HG03439 (cell line): Measurements from ENCODE around the gene NIFK.
"Not testable (repeated sequence)": the region's sequence is repeated elsewhere in the genome, so short reads cannot be mapped to it uniquely, and the experiment has no call there.

Experiments used
- ATAC-seq: cut with Tn5 transposase; IDR thresholded peaks from one replicate; pipeline ENCODE4 v1.9.1; 2021; ENCODE audit warnings: mild to moderate bottlenecking, moderate library complexity; ENCODE audit not compliant: unreplicated experiment

Gene NIFK

GRCh38 chr2:121696410-121696930 is 40.2 kb downstream of the NIFK start:
- ATAC-seq, result no peak

GRCh38 chr2:121695171-121695451 is 41.6 kb downstream of the NIFK start:
- no peak for ATAC-seq

GRCh38 chr2:121694398-121695170 is 42.1 kb downstream of the NIFK start:
- no peak for ATAC-seq

GRCh38 chr2:121690572-121690971 is 46.1 kb downstream of the NIFK start:
- not testable (repeated sequence) for ATAC-seq

GRCh38 chr2:121690095-121690494 is 46.6 kb downstream of the NIFK start:
- no peak for ATAC-seq

GRCh38 chr2:121689356-121689755 is 47.3 kb downstream of the NIFK start:
- ATAC-seq, result no peak

- no peak for ATAC-seq
Measured at GRCh38 chr2:121688820-121689219, 47.9 kb downstream of the NIFK start.

- no peak for ATAC-seq
Measured at GRCh38 chr2:121686902-121687301, 49.8 kb downstream of the NIFK start.

- no peak for ATAC-seq
Measured at GRCh38 chr2:121686218-121686617, 50.5 kb downstream of the NIFK start.

GRCh38 chr2:121682396-121683298 is 54.0 kb downstream of the NIFK start:
- no peak for ATAC-seq

GRCh38 chr2:121677855-121678254 is 58.8 kb downstream of the NIFK start:
- no peak for ATAC-seq
